ENCODE measurements around the gene SORBS1.

SORBS1 gene

GRCh38 chr10:95353123-95353522, 208.0 kb downstream of the SORBS1 start:
- Histone ChIP-seq H3K36me3 (ENCODE audit: control insufficient read depth in 2 of 2, insufficient read depth in 1 of 2, low read length in 2 of 2) (no peaks in the 10 kb centered on the region), H3K9me3 (ENCODE audit: control insufficient read depth, insufficient read depth, low read depth, low read length) (no peaks in the 10 kb centered on the region), H3K27ac (ENCODE audit: extremely low read depth, low read depth, low read length) (no peak overlapping the region), H3K4me3 (ENCODE audit: low read depth, low read length) (no peak overlapping the region), H3K4me1 (ENCODE audit: control insufficient read depth, insufficient read depth, low read length) (no peaks in the 10 kb centered on the region)
- ChIA-PET CTCF (interaction anchor here (1.2 to 2.9 kb wide), 3 partner anchors 10 to 110 kb away, joined by 3 to 16 read pairs (median 4); no protein-coding TSS in a partner anchor), POLR2A (no interaction called here)
- TF ChIP-seq ZNF514 (tag by site-specific recombination; IDR thresholded peaks at IDR 0.05) (no peak), ZNF10 (tag by site-specific recombination; IDR thresholded peaks at IDR 0.05) (no peak), IKZF3 (tag by site-specific recombination; IDR thresholded peaks at IDR 0.05) (no peak), PRDM6 (tag by site-specific recombination; IDR thresholded peaks at IDR 0.05) (no peak)

- H3K4me1 ChIP-seq (ENCODE audit: control insufficient read depth, insufficient read depth, low read length) = no peaks in the 10 kb centered on the region
- H3K4me3 ChIP-seq (ENCODE audit: low read depth, low read length) = no peak overlapping the region
- no peaks in the 10 kb centered on the region for H3K9me3 ChIP-seq (ENCODE audit: control insufficient read depth, insufficient read depth, low read depth, low read length)
- ChIA-PET POLR2A (no interaction called here), CTCF (interaction anchor here (1.2 to 2.9 kb wide), 3 partner anchors 10 to 109 kb away, joined by 3 to 16 read pairs (median 4); no protein-coding TSS in a partner anchor)
- H3K36me3 ChIP-seq (ENCODE audit: control insufficient read depth in 2 of 2, insufficient read depth in 1 of 2, low read length in 2 of 2) = no peaks in the 10 kb centered on the region
- TF ChIP-seq ZNF704 (tag by site-specific recombination; IDR thresholded peaks at IDR 0.05) = no peak
- peak; percentile 49; the same call in 1 of the 2 replicates for TF ChIP-seq PRDM4 (tag by site-specific recombination; IDR thresholded peaks at IDR 0.05)
- H3K27ac ChIP-seq (ENCODE audit: extremely low read depth, low read depth, low read length) = no peak overlapping the region
Measured at GRCh38 chr10:95352684-95353083, 208.5 kb downstream of the SORBS1 start.

GRCh38 chr10:95350830-95351228, 210.3 kb downstream of the SORBS1 start:
- Histone ChIP-seq H3K36me3 (ENCODE audit: control insufficient read depth in 2 of 2, insufficient read depth in 1 of 2, low read length in 2 of 2) (no peaks in the 10 kb centered on the region), H3K27ac (ENCODE audit: extremely low read depth, low read depth, low read length) (no peak overlapping the region), H3K4me1 (ENCODE audit: control insufficient read depth, insufficient read depth, low read length) (0 out of 2 replicates have a peak, but pooled peaks cover 3% of the 10 kb centered on the region), H3K4me3 (ENCODE audit: low read depth, low read length) (no peak overlapping the region), H3K9me3 (ENCODE audit: control insufficient read depth, insufficient read depth, low read depth, low read length) (no peaks in the 10 kb centered on the region)
- no peak for TF ChIP-seq ZNF623 (tag by site-specific recombination; IDR thresholded peaks at IDR 0.05)
- TF ChIP-seq SCRT1 (tag by site-specific recombination; IDR thresholded peaks at IDR 0.05; ENCODE audit: borderline replicate concordance) = no peak
- TF ChIP-seq OSR2 (tag by site-specific recombination; IDR thresholded peaks at IDR 0.05) = no peak
- no peak for TF ChIP-seq HOXD13 (CRISPR knock-in tag; IDR thresholded peaks at IDR 0.05; ENCODE audit: borderline replicate concordance)
- no peak for TF ChIP-seq ZFP37 (tag by site-specific recombination; IDR thresholded peaks at IDR 0.05)
- no peak for TF ChIP-seq ZNF610 (tag by site-specific recombination; IDR thresholded peaks at IDR 0.05; ENCODE audit: borderline replicate concordance)
- no peak for TF ChIP-seq ZSCAN18 (tag by site-specific recombination; IDR thresholded peaks at IDR 0.05)
- no peak for TF ChIP-seq ZNF16 (tag by site-specific recombination; IDR thresholded peaks at IDR 0.05; ENCODE audit: low read depth)
- TF ChIP-seq BCL11B (tag by site-specific recombination; IDR thresholded peaks at IDR 0.05; ENCODE audit: low read depth) = no peak
- ChIA-PET CTCF (interaction anchor here (0.8 to 2.1 kb wide), 4 partner anchors 12 to 217 kb away, joined by 3 to 19 read pairs (median 4); no protein-coding TSS in a partner anchor), POLR2A (no interaction called here)

Measured in HEK293 (cell line).